Thyroid gland (tissue), 4 donors: ENCODE measurements around the gene NEURL1.

Source experiments
- POLR2A ChIP-seq, 2 donors: fragments of 450-650 bp; IDR thresholded peaks; one replicate each; pipeline ENCODE4 v1.6.1; 2017; ENCODE audit warnings: antibody characterized with exemption in 2 of 2, mild to moderate bottlenecking in 2 of 2, moderate library complexity in 1 of 2
- TF ChIP-seq, protein P1 (sequence below), 6 experiments: fragments of 200-600 bp in 3 of 6; fragments of 450-650 bp in 3 of 6; sonication (generic) in 3 of 6; IDR thresholded peaks; one replicate each; pipeline ENCODE4 v1.5.1; 2016 to 2019; ENCODE audit warnings: antibody characterized with exemption in 6 of 6, mild to moderate bottlenecking in 2 of 6, inconsistent platforms in 1 of 6, moderate library complexity in 1 of 6

- TF ChIP-seq, protein P1, sequence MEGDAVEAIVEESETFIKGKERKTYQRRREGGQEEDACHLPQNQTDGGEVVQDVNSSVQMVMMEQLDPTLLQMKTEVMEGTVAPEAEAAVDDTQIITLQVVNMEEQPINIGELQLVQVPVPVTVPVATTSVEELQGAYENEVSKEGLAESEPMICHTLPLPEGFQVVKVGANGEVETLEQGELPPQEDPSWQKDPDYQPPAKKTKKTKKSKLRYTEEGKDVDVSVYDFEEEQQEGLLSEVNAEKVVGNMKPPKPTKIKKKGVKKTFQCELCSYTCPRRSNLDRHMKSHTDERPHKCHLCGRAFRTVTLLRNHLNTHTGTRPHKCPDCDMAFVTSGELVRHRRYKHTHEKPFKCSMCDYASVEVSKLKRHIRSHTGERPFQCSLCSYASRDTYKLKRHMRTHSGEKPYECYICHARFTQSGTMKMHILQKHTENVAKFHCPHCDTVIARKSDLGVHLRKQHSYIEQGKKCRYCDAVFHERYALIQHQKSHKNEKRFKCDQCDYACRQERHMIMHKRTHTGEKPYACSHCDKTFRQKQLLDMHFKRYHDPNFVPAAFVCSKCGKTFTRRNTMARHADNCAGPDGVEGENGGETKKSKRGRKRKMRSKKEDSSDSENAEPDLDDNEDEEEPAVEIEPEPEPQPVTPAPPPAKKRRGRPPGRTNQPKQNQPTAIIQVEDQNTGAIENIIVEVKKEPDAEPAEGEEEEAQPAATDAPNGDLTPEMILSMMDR (IDR thresholded peaks at IDR 0.05), result no peak
- no peak for TF ChIP-seq POLR2A (IDR thresholded peaks at IDR 0.05)
These were observed 65.4 kb downstream of the NEURL1 start for GRCh38 chr10:103558911-103559310.
